HCEC 1CT (cell line): Measurements from ENCODE around the gene HILPDA.
"Not testable (repeated sequence)": the region's sequence is repeated elsewhere in the genome, so short reads cannot be mapped to it uniquely, and the experiment has no call there.

Experiments
- DNase-seq: peaks from one replicate; pipeline ENCODE4 v3.0.0-alpha.2; 2017

Gene HILPDA

DNA sequence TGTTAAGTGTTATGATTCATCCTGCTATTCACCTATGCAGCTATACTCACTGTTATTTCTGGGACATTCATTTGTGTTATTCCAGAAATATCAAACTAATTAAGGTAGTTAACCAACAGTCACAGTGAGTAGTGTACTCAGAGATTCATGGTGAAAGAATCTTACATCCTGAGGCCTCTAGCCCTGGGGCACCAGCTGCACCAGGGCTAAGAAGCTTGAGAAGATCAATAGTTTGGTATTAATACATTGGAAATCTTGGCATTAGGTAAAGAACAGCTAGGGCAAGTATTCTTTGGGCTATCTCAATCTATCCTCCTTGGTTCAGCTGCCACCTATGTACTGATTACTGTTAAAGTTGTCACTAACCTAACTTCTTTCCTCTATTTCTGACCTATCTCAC lies 11.2 kb downstream of the HILPDA start:
- not testable (repeated sequence) for DNase-seq

GRCh38 chr7:128476402-128477335 lies 21.0 kb downstream of the HILPDA start, which contains the start of gene METTL2B:
Gene METTL2B, plus strand, starts transcription at chr7:128476748. Its CDS starts 18 bp downstream, at chr7:128476766.
- DNase-seq = peak; percentile 88

- DNase-seq = not testable (repeated sequence)
These were observed 21.6 kb downstream of the HILPDA start for GRCh38 chr7:128477336-128477690.

DNA sequence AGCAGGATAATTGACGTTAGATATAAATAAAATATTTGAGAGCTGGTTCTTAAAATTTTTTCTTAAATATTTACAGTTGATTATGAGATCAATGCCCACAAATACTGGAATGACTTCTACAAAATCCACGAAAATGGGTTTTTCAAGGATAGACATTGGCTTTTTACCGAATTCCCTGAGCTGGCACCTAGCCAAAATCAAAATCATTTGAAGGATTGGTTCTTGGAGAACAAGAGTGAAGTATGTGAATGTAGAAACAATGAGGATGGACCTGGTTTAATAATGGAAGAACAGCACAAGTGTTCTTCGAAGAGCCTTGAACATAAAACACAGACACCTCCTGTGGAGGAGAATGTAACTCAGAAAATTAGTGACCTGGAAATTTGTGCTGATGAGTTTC lies 23.4 kb downstream of the HILPDA start:
- not testable (repeated sequence) for DNase-seq

DNA sequence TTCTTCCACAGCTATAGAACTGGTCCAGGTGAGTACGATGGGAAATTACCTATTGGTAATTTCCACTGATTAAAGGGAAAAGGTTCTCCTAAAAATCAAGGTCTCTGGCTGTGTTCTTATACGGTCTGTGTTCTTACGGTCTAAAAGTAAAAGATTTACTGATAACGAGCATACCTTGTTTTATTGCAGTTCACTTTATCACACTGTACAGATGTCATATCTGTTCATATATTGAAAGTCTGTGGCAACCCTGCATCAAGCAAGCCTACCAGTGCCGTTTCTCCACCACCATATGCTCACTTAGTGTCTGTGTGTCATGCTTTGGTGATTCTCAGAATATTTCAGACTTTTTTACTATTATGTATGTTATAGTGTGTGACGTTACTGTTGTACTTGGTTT lies 32.5 kb downstream of the HILPDA start:
- DNase-seq = not testable (repeated sequence)

DNA sequence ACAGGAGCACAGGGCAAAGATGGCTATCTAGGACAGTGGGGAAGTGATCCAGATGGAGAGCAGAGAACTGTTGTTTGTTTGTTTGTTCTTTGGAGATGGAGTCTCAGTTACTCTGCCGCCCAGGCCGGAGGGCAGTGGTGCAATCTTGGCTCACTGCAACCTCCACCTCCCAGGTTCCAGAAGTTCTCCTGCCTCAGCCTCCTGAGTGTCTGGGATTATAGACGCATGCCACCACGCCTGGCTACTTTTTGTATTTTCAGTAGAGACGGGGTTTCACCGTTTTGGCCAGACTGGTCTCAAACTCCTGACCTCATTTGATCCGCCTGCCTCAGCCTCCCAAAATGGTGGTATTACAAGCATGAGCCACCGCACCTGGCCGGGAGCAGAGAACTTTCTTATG lies 41.7 kb downstream of the HILPDA start:
- DNase-seq = no peak

DNA sequence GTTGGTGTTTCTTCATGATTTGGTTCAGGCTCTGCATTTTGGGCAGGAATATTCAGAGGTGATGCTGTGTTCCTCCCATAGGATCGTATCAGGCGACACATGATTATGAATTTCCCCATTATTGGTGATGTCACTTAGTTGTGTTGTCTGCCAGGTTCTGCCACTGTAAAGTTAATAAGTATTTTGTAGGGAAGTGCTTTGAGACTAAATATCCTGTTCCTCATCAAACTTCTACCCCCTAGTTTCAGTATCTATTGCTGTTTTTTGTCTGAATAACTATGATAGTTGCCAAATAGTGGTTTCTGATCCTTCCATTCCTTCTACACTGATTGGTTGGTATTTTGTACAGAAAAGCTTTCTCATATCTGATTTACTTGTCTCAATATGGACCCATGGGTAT lies 49.7 kb downstream of the HILPDA start:
- DNase-seq = not testable (repeated sequence)

DNA sequence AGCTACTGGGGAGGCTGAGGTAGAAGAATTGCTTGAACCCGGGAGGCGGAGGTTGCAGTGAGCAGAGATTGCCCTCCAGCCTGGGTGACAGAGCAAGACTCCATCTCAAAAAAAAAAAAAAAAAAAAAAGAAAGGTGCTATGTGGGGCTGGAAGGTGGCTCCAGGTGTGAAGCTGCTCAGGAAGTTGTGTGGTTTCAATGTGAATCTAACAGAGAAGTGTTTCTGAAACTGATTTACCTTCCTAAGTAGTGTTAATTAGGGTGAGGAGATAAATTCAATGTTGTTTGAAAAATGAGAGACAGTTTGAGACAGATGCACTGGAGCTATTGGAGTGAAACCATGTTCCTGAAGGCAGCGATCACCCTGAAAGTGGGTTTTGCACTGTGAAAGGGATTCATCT lies 51.1 kb downstream of the HILPDA start:
- DNase-seq = not testable (repeated sequence)

DNA sequence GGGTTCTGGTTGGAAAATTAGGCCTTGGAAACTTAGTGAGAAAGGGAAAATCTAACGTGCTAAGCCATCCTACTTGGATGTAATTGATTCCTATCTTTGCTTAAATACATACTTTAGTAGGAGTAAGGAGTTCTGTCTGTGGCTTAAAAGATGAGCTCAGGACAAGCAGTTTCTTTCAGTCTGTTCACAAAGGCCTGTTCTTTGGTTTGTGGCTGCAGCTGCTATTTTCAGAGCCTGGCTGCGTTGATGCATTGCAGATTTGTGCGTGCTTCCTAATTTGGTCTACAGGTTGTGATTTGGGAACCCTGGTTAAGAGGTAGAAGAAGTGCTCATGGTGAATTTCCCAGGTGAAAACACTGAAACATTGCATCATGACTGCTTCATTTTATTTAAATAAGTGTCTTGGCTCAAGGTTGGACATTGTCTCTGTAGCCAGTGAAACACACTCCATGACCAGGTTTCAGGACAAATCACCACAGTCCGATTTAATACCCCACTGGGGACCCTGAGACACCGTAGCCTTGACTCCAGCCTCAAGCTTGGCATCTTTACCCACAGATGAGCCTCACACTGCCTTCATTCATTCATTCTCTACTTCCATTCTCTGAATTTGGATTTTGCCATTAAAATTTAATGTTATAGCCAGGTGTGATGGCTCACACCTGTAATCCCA lies 51.8 kb downstream of the HILPDA start:
- not testable (repeated sequence) for DNase-seq
